ENCODE data around the gene BANK1. TPM values are rescaled to one million over a fixed set of nuclear protein-coding genes. Genes with fewer than 3 reads are reported as not detected.

Gene BANK1
- total RNA-seq, 6 donors from 2014 or later: 7.6 to 29.3 (median 11.4) TPM

DNA sequence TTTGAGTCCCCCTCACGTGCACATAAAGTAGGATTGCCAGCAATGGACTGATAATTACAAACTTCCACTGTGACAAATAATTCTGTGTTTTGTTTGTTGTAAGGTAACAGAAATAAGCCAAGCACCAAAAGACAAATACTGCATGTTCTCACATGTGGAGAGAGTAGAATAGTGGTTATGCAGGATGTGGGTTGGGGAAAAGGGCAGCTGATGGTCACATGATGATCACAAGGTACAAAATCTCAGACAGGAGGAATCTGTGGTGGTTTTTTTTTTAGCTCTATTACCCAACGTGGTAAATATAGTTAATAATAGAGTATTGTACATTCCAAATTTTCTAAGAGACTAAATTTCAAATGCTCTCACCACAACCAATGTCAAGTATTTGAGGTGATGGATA lies 182.3 kb downstream of the BANK1 start:
- H3K4me1 ChIP-seq: no peaks in the 10 kb centered on the region
- no peaks in the 10 kb centered on the region for H3K27me3 ChIP-seq
- no peaks in the 10 kb centered on the region for H3K9me3 ChIP-seq
- no peaks in the 10 kb centered on the region for H3K36me3 ChIP-seq
- H3K27ac ChIP-seq: no peak overlapping the region
- TF ChIP-seq, protein P1, sequence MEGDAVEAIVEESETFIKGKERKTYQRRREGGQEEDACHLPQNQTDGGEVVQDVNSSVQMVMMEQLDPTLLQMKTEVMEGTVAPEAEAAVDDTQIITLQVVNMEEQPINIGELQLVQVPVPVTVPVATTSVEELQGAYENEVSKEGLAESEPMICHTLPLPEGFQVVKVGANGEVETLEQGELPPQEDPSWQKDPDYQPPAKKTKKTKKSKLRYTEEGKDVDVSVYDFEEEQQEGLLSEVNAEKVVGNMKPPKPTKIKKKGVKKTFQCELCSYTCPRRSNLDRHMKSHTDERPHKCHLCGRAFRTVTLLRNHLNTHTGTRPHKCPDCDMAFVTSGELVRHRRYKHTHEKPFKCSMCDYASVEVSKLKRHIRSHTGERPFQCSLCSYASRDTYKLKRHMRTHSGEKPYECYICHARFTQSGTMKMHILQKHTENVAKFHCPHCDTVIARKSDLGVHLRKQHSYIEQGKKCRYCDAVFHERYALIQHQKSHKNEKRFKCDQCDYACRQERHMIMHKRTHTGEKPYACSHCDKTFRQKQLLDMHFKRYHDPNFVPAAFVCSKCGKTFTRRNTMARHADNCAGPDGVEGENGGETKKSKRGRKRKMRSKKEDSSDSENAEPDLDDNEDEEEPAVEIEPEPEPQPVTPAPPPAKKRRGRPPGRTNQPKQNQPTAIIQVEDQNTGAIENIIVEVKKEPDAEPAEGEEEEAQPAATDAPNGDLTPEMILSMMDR (IDR thresholded peaks at IDR 0.05): no peak
- TF ChIP-seq POLR2AphosphoS5 (IDR thresholded peaks at IDR 0.05) (no peak), POLR2A (IDR thresholded peaks at IDR 0.05) (no peak), EP300 (IDR thresholded peaks at IDR 0.05) (no peak)
- WGBS, 2 donors: 60 to 61% methylated on average over 2 of the region's 2 CpGs
- DNase-seq: no peak
- no peak overlapping the region for H3K4me3 ChIP-seq
- no peak for ATAC-seq (ENCODE audit: low FRiP score in 2 of 2)

- TF ChIP-seq POLR2A (IDR thresholded peaks at IDR 0.05) (no peak), POLR2AphosphoS5 (IDR thresholded peaks at IDR 0.05) (no peak)
- TF ChIP-seq, protein P1 (IDR thresholded peaks at IDR 0.05): no peak
- no peak for DNase-seq
- ATAC-seq (ENCODE audit: low FRiP score in 2 of 2): no peak
- H3K27me3 ChIP-seq: no peaks in the 10 kb centered on the region
- 79 to 81% methylated on average over 1 of the region's 1 CpG for WGBS, 2 donors
- no peaks in the 10 kb centered on the region for H3K9me3 ChIP-seq
- no peak overlapping the region for H3K27ac ChIP-seq
- no peaks in the 10 kb centered on the region for H3K36me3 ChIP-seq
- no peak overlapping the region for H3K4me3 ChIP-seq
- H3K4me1 ChIP-seq: no peaks in the 10 kb centered on the region
These were observed 182.8 kb downstream of the BANK1 start for GRCh38 chr4:101973361-101973760.

DNA sequence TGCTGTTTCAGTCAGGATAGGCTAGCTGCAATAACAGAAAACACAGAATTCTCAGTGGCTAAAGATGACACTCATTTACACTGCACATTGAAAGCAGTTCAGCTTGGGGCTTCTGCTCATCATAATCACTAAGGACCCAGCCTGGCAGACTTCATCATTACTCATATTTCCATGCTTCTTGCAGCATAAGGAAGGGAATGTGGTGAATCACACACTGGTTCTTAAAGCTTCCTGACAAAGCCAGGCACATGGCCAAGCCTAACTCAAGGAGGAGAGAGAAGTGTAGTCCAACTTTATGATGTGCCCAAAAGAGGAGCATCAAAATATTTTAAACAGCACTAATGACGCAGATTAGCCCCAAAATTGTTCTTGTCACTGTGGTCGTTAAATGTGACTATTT lies 186.5 kb downstream of the BANK1 start:
- H3K4me1 ChIP-seq: peaks cover 0 to 3% (median 0%) of the 10 kb centered on the region in 4 donors
- WGBS, 2 donors: 41 to 44% methylated on average over 2 of the region's 2 CpGs
- no peaks in the 10 kb centered on the region for H3K36me3 ChIP-seq
- H3K9me3 ChIP-seq: no peaks in the 10 kb centered on the region
- H3K27ac ChIP-seq: no peak overlapping the region
- H3K4me3 ChIP-seq: no peak overlapping the region
- peak in 1 of 2 donors; percentile 79 for ATAC-seq (ENCODE audit: low FRiP score in 2 of 2)
- TF ChIP-seq, protein P1 (IDR thresholded peaks at IDR 0.05): no peak
- no peak for TF ChIP-seq EP300 (IDR thresholded peaks at IDR 0.05)
- TF ChIP-seq POLR2A (IDR thresholded peaks at IDR 0.05): no peak
- H3K27me3 ChIP-seq: no peaks in the 10 kb centered on the region
- peak in 1 of 2 donors; percentile 44 for DNase-seq

DNA sequence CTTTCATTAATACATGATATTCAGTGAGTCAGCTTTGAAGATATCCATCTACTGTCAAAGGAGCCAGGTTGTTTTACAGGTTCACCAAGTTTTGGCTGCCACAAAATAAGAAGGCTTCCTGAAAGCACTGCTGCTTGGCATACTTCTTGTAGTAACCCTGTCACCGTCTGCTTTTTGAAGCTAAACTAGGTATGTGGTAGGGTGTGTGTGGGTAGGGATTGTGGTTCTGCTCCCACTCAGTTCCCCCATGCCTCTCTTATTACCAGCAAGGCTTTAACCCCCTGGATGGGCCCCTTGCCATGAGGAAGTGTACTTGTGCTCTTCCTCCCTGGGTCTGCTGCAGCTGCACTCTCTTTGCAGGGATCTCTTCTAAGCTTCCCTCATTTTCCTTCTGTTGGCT lies 191.2 kb downstream of the BANK1 start:
- Histone ChIP-seq H3K9me3 (no peaks in the 10 kb centered on the region), H3K27ac (no peak overlapping the region), H3K27me3 (no peaks in the 10 kb centered on the region), H3K4me1 (peaks cover 0 to 3% (median 0%) of the 10 kb centered on the region in 4 donors), H3K4me3 (no peak overlapping the region), H3K36me3 (no peaks in the 10 kb centered on the region)
- WGBS, 2 donors: 23 to 50% methylated on average over 1 of the region's 1 CpG
- no peak for TF ChIP-seq POLR2A (IDR thresholded peaks at IDR 0.05)
- TF ChIP-seq EP300 (IDR thresholded peaks at IDR 0.05): no peak
- TF ChIP-seq, protein P1 (IDR thresholded peaks at IDR 0.05): no peak
- no peak for TF ChIP-seq POLR2AphosphoS5 (IDR thresholded peaks at IDR 0.05)
- ATAC-seq (ENCODE audit: low FRiP score in 2 of 2): peak in 1 of 2 donors; percentile 46
- DNase-seq: peak in 1 of 2 donors; percentile 29

DNA sequence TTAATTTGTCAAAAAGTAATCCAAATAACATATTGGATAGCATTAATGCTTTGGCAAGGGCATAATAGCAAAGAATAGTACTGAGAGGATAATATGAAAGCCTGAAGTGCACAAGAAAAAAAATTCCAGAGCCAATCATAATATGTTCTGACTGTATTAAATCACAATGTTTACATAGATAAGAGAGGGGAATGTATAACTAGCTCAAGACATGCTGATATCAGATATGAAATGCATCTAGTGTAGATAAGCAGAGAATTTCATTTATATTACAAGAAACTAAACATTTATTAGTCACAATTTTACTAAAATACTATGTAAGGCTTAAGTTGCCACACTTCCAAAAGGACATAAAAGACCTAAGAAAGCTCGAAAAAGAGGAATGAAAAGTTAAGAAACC lies 193.3 kb downstream of the BANK1 start:
- no peak for TF ChIP-seq POLR2AphosphoS5 (IDR thresholded peaks at IDR 0.05)
- TF ChIP-seq EP300 (IDR thresholded peaks at IDR 0.05): no peak
- TF ChIP-seq, protein P1 (IDR thresholded peaks at IDR 0.05): no peak
- TF ChIP-seq POLR2A (IDR thresholded peaks at IDR 0.05): no peak
- Histone ChIP-seq H3K4me1 (peaks cover 0 to 3% (median 0%) of the 10 kb centered on the region in 4 donors), H3K9me3 (no peaks in the 10 kb centered on the region), H3K36me3 (no peaks in the 10 kb centered on the region), H3K27me3 (no peaks in the 10 kb centered on the region), H3K27ac (no peak overlapping the region), H3K4me3 (no peak overlapping the region)
- WGBS, 2 donors: 59 to 61% methylated on average over 1 of the region's 1 CpG
- DNase-seq (no peak), ATAC-seq (ENCODE audit: low FRiP score in 2 of 2) (no peak)

Data from upper lobe of left lung (tissue), 6 donors.